HG02840 (cell line): ENCODE results near the gene BBLN.

ENCODE experiments used
- ATAC-seq: cut with Tn5 transposase; IDR thresholded peaks from one replicate; pipeline ENCODE4 v1.9.1; 2021; ENCODE audit warnings: mild to moderate bottlenecking, moderate library complexity, moderate number of reproducible peaks; ENCODE audit not compliant: unreplicated experiment, low FRiP score

BBLN gene

GRCh38 chr9:128206916-128207910, 47.1 kb downstream of the BBLN start:
- no peak for ATAC-seq

- no peak for ATAC-seq
These were observed 48.3 kb downstream of the BBLN start for GRCh38 chr9:128208386-128208785.

- no peak for ATAC-seq
These were observed 49.0 kb downstream of the BBLN start for GRCh38 chr9:128208946-128209669.

- no peak for ATAC-seq
These were observed 51.3 kb downstream of the BBLN start for GRCh38 chr9:128211186-128211980.

GRCh38 chr9:128211981-128212281, 51.9 kb downstream of the BBLN start:
- ATAC-seq, result no peak
